GM21367 (cell line): Measurements from ENCODE around the gene UTF1.

Experiments used
- ATAC-seq: cut with Tn5 transposase; IDR thresholded peaks from one replicate; pipeline ENCODE4 v1.9.1; 2021; ENCODE audit not compliant: unreplicated experiment

Gene UTF1

DNA sequence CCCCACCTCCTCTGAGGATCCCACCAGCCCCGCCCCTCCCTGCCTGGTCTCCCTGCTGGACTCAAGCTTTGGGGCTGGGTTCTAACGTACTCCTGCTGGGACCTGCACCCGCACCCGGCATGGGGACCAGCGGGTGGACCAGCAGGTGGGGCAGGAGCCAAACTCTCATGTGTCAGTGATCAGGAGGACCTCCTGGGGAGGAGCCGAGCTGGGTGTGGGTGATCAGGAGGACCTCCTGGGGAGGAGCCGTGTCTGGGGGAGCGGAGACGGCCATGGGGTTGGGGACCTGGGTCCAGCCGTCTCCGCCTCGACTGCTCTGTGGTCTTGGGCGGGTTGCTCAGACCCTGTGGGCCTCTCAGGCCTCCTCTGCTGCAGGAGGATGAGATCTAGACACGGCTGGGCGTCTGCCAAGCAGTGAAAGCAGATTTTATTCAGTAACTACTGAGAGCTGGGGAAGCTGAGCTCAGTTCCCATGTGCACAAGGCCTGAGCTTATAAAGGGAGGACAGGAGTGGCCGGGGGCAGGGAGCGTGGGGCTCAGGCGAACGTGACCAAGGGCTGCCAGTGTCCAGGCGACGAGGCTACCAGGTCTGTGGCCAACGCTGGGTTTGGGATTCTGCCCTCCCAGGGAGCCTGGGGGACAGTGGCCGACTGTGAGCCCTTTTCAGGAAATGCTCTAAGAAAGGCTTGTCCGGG is 33.6 kb upstream of the UTF1 start:
- no peak for ATAC-seq

DNA sequence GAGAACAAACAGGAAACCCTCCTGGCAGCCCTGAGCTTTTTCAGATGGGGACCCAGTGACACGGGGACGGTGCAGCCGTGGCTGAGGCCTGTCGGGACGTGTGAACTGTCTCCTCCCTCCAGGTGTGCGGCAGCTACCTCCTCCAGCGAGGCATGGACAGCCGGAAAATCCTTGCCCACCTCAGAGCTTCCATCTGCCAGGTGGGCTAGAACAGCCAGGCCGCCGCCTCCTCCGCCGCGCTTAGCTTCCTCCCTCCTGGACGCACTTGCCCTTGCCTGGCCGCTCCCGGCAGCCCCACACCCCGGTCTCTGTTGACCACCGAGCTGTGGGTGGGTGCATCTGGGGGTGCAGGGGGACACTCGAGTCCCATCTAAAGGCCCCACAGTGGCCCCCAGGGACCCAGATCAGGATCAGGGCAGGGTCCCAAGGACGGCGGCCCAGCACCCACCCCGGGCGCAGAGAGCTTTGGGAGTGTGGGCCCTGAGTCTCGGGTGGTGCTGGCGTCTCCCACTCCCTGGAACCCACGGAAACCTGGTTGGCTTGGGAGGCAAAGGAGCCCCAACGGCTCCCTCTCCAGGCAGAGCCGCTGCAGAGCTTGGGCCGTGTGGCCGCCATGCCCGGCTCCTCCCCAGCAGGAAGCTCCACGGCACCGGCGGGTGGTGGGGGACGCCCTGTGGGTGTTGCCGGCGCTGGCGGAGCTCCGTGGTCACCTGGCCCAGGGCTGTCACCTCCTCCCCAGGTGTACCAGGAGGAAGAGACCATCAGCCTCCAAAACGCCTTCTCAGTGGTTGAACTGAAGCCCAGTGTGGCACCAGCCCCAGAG is 32.9 kb upstream of the UTF1 start:
- no peak for ATAC-seq

DNA sequence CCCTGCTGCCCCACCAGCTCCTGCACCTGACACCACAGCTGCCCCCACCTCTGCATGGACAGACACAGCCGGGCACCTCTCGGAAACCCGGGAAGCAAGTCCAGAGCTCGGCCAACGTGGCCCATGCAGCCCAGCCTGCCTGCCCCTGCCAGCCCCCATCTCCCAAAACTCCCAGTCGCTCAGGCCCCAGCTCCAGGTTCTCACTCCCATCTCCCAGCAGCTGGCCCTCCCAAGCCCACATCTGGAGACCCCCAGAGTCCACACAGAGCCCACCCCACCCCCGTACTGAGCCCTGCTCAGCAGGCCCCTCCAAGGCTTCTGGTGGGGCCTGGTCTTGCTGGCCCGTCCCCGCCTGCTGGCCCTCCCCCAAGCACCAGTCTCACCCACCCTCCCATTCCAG is 32.2 kb upstream of the UTF1 start:
- no peak for ATAC-seq

DNA sequence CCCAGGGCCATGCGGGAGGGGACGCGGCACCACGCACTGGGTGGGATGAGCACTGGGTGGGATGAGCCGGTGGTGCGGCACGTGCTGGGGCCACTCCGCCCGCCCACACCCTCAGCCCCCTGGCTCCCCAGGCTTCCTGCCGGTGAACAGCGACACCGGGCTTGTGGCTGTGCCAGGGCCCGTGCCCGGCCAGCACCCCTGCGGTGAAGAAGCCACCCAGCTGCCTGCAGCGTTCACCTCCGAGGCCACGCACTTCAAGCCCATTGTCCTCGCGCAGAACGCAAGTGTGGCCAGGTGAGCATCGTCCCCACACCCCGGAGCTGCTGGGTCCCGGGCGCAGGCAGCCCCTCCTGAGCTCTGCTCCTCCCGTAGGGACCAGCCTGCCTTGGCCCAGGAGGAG is 31.8 kb upstream of the UTF1 start:
- no peak for ATAC-seq

DNA sequence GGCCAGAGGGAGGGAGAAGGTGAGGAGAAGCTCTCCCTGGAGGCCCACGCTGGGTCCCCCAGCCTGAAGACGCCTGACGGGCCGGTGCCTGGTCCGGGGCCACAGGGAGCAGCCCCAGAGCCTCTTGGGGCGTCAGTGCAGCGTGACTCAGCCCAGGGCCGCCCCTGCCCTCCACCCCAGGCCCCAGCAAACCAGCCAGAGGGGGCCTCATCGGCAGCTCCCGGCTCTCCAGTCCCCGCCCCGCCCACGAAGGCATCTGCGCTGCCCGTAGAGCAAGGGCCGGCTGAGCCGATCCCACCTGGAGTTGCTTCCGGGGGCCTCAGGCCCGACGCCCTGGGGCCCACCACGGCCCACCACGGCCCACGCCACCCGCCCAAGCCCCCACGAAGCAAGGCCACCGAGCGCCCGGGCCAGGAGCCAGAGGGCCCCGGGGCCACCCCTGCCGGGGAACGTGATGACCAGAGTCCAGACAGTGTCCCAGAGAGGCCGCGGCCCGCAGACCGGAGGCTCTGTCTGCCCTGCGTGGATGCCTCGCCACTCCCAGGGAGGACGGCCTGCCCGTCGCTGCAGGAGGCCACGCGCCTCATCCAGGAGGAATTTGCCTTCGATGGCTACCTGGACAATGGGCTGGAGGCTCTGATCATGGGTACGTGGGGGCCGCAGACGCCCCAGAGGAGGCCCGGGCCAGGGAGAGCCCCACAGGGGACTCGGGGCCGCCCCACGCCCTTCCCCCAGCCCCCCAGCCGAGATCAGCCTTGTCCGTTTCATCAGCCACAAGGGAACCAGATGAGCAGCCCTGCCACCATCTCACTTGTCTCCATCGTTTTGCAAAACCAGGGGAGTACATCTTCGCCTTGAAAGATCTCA is 31.2 kb upstream of the UTF1 start:
- no peak for ATAC-seq

DNA sequence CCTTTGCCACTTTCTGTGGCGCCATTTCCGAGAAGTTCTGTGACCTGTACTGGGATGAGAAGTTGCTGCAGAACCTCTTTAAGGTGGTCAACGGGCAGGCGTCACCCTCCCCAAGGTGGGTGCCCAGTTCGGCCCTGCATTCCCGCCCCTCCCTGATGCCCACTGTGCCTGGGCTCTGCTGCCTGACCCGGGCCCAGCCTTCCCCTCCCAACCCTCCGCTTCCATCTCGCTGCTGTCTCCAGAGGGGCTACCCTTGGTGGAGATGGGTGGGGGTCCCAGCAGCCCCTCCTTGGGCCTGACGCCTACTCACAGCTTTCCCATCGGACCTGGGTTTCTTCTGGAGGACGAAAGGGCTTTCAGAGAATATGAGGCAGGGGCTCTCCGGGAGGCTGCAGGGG is 30.5 kb upstream of the UTF1 start:
- ATAC-seq = no peak

DNA sequence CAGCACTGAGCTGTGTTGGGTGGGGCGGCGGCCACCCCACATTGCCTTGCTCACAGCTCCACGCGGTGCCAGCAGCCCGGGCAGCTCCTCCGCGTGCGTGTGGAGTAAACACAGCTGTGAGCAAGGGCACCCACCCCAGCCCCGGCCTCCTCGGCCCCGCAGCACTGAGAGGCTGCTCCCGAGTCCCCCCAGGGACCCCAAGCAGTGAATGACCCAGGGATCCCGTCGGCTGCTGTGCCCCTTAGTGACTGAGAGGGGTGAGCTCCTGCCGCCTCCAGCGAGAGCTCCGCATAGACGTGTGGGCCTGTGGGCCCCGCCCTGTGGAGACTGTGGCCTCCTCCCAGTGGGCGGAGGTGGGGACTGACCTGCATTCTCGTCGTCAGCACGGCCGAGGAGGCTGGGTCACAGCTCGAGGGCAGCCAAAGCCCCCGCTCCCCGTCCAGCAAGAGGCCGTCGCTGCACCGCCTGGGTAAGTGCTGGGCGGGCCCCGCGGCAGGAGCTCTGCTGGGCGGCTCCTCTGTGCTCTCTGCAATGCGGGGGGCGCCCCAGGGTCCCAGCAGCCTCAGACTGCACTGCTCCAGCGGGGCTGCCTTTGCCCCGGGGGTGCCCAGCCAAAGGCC is 29.9 kb upstream of the UTF1 start:
- ATAC-seq = no peak

DNA sequence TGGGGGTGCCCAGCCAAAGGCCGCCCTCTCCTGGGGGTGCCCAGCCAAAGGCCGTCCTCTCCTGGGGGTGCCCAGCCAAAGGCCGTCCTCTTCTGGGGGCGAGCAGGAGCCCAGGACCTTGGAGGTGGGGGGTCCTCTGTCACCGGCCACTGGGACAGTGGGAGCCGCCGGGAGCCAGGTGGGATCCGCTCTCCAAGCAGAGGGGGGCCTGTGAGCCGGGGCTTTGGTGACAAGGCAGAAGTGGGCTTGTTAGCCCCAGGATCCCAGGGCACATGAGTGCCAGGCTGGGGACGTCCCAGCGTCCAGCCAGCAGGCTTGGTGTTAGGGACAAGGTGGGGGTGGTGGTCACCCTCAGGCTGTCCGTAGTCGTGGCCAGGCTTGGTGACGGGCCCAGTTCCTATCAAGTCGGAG is 29.4 kb upstream of the UTF1 start:
- ATAC-seq = no peak

DNA sequence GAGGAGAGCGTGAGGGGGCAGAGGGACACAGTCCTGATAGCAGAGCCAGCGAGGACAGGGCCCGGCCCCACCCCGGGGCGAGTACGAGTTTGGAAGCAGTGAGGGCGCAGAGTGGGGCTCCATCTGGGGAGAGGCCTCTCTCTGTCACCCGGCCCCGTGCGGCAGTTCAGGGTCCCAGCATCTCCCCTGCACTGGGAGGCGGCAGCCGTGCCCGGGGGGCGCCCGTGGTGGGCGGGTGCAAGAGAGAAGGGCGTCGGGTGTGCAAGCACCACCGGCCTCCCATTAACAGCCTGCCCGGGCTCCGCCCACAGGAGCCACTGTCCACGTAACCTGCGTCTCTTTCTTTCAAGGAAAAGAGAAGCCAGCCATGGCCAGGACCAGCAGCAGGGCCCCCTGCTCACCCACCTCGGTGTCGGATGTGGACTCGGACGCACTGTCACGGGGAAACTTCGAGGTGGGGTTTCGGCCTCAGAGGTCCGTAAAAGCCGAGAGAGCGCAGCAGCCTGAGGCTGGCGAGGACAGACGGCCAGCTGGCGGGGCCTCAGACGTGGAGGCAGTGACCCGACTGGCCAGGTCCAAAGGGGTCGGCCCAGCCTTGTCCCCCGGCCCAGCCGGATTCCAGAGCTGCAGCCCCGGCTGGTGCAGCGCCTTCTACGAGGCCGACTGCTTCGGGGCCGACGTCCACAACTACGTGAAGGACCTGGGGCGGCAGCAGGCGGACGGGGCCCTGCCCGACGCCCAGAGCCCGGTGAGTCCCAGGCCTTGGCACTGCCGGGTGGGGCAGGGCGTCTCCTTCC is 28.7 kb upstream of the UTF1 start:
- ATAC-seq = no peak

DNA sequence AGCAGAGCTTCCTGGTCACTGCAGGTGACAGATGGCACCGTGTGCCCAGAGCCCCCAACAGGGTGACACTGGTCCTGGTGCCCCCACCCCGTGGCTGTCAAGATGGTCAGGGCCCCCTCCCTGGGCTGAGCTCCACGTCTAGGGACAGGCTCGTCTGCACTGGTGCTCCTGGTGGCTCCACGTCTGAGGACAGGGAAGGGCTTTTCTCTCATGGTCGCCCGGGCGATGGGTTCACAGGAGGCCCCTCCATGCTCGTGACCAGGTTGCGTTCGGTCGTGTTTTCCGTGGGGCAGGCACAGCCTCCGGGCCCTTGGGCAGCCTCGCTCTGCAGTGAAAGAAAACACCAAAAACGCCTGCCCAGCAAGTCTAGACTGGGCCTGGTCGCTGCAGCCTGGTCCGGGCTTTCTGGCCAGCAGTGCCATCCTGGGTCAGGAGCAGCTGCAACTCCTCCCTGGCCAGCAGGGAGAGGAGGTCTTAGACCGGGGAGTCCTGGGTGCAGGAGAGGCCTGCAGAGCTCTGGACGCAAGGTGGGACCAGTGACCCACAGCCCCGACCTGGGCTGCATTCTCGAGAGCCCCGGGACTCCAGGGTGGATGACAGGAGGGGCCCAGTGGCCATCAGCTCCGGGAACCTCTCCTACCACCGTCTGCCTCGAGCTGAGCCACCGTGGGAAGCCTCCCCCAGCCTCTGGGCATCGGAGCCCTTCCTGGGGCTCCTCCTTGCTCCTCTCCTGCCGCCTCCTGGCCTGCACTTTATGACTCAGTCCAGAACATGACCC is 27.9 kb upstream of the UTF1 start:
- no peak for ATAC-seq

DNA sequence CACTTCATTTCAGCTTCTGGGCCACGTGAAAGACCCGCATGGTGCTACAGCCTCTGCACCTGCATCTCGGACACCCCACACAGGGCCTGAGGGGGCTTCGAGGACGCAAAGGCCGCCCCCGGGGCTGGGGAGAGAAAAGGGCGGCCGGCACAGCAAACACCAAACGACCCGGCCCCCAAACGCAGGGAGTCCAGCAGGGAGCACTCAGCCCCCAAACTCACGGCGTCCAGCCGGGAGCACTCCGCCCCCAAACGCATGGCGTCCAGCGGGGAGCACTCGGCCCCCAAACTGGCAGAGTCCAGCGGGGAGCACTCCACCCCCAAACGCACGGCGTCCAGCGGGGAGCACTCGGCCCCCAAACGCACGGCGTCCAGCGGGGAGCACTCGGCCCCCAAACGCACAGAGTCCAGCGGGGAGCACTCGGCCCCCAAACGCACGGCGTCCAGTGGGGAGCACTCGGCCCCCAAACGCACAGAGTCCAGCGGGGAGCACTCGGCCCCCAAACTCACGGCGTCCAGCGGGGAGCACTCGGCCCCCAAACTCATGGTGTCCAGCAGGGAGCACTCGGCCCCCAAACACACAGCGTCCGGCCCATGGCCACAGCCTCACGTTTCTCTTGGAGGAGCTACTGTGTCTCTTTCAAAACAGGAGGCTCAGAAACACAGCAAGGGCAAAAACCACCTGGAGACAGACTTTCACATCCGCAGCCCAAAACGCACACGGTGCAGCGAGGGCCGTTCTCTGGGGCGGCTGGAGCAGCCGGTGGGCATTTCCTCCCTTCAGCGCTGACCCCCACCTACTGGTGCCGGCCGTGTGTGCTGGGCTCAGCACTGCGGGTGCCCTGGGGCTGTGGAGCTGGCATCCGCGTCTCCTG is 27.0 kb upstream of the UTF1 start:
- no peak for ATAC-seq

DNA sequence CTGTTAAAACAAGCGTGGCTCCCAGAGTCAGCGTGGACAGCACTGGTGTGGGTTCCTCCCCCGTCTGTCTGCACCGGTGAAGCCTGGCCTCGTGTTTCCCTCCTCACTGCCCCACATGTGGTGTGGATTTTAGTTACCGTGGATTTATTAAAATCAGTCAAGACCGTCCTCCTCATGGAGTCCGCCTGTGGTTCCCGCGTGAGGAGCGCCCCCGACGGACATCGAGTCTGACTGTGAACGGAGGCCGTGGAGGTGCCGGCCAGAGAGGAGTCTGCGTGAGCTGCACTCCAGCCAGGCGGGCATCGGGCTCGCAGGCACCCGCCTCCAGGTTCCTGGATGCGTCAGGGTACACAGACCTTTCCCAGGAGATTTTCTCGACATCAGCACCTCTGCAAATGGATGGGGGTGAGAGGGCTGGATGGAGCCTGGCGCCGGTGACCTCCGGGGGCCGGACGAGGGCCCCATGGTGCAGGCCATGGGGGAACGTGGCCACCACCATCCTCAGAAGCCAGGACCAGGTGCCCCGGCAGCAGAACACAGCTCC is 26.3 kb upstream of the UTF1 start:
- no peak for ATAC-seq

DNA sequence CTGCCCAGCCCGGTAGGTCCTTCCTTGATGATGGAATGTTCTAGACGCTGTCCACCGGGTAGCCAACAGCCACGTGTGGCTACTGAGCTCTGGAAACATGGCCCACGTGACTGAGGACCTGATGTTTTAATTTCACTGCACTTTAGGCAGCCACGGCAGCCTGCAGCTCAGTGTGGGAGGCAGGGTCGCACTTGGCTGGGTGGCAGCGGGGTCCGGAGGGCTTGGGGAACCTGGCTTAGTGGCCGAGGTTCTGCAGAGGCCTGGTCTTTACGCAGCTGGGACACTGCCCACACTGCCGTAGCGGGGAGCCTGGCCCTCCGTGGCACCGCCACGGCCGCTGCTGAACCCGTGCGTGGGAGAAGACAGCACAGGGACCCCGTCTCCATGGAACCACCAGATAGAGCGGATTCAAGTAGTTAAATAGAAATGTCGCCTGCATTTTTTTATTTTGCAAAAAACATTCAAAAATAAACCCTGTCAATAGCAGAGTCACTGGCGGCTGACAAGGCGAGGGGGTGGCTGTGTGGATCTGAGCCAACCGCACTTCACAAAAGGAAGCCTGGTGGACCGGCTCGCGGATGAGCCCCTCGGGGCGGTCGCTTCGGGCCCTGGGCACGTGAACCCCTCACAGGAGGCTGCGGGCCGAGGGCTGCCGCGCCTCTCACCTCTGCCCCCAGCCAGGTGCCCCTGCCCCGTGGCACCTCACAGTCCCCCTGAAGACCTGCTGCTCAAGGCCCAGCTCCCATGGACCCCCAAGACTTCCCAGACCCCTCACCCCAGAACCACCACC is 25.6 kb upstream of the UTF1 start:
- no peak for ATAC-seq

DNA sequence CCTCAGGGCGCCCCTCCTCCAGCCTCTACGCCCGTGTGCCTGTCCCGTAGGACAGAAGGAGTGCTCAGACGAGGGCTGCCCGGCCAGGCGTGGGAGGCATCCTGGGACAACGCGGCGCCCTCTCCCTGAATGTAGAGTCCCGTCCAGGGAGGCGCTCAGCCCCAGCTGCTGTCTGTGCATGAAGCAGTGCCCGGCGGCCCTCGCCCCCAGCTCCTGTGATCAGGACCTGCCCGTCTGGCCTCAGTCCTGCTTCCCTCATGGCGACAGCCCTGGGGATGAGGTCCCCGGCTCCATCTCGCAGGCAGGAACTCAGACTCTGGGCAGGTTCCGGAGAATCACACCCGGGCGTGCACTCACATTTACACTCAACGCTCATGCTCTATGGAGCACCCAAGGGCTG is 24.9 kb upstream of the UTF1 start:
- no peak for ATAC-seq

DNA sequence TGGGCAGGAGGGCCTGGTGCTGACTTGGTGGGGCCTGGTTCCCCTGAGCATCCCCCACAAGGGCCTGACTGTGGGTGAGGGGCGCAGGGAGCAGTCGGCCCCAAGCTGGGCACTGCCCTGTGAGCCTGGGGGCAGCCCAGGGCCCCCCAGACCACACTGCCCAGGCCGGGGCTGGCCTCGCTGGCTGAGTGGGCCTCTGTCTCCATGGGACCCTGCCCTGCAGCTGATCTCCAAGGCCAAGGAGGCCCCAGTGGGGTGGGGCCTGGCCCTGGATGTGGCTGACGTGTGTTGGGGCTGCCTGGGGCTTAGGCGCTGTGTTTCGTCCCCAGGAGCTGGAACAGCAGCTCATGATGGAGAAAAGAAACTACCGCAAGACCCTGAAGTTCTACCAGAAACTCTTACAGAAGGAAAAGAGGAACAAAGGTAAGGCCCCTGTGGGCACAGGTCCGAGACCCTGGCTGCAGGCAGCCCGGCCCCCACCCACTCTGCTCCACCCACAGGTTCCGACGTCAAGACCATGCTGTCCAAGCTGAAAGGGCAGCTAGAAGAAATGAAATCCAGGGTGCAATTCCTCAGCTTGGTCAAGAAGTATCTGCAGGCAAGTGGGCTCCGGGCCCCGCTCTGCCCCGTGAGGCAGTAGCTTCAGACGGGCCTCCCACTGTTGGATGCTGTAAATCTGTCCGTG is 23.5 kb upstream of the UTF1 start:
- no peak for ATAC-seq

DNA sequence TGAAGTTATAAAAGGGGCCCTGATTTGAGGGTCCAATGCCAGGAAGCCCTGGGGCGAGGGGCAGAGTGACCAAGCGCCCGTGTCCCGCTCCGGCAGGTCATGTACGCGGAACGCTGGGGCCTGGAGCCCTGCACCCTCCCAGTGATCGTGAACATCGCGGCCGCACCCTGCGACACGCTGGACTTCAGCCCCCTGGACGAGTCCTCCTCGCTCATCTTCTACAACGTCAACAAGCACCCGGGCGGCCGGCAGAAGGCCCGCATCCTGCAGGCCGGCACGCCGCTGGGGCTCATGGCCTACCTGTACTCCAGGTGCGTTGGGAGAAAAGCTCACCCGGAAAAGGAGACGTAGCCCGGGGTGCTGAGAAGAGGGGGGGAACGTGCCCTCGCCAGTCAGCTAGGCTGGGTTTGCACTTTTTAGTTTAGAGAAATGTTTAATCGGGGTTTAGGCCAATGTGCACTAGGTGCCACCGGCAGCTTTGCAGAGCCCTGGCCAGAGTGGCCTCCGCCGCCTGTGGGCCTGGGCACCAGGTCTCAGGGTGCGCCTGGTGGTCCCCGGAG is 22.9 kb upstream of the UTF1 start:
- ATAC-seq = no peak

DNA sequence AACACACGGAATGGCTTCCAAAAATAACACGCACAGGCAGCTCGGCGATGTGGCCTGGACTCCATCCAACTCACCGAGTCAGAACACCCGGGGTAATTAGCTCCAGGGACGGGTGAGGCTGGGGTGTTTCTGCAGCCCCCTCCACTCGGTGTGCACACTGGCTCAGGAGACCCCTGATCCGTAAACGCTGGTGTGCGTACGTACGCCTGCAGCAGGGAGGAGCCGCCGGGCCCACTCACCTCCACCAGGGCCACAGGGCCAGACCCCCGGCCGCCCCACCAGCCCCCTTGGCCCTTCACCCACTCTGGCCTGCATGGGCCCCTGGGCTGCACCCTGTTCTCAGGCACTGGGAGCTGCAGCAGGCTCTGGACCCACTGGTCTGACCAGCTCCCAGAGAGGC is 22.4 kb upstream of the UTF1 start:
- no peak for ATAC-seq
